Aorta (tissue), 5 donors: Measurements from ENCODE around the gene BACH2. TPM values are rescaled to one million over a fixed set of nuclear protein-coding genes. Genes with fewer than 3 reads are reported as not detected.
"Not testable (repeated sequence)": the region's sequence is repeated elsewhere in the genome, so short reads cannot be mapped to it uniquely, and the experiment has no call there.

Experiments used
- ATAC-seq: fragments of 200-7000 bp; cut with Tn5 transposase; one replicate; pipeline ENCODE4 v1.9.1; 2022; ENCODE audit warnings: moderate library complexity; ENCODE audit not compliant: low FRiP score
- DNase-seq, 2 donors: peaks; one replicate each; pipeline ENCODE4 v3.0.0-alpha.2; 2020
- H3K27ac ChIP-seq, 2 donors: one replicate each; pipeline ENCODE4 v1.5.1; 2013; ENCODE audit warnings: low read length in 2 of 2, mild to moderate bottlenecking in 2 of 2, moderate library complexity in 2 of 2, control low read depth in 1 of 2, inconsistent platforms in 1 of 2, low read depth in 1 of 2
- H3K27me3 ChIP-seq, 2 donors: one replicate each; pipeline ENCODE4 v1.6.1; 2013; ENCODE audit warnings: control low read depth in 1 of 2, low read length in 1 of 2, mild to moderate bottlenecking in 1 of 2, moderate library complexity in 1 of 2; ENCODE audit not compliant: insufficient read depth in 2 of 2, control insufficient read depth in 1 of 2
- H3K36me3 ChIP-seq, 2 donors: one replicate each; pipeline ENCODE4 v1.6.1; 2013; ENCODE audit warnings: control low read depth in 1 of 2, low read length in 1 of 2, mild to moderate bottlenecking in 1 of 2; ENCODE audit not compliant: insufficient read depth in 2 of 2, control insufficient read depth in 1 of 2
- H3K4me1 ChIP-seq, 2 donors: one replicate each; pipeline ENCODE4 v1.6.1; 2013; ENCODE audit warnings: low read length in 2 of 2, control low read depth in 1 of 2, mild to moderate bottlenecking in 1 of 2, moderate library complexity in 1 of 2; ENCODE audit not compliant: insufficient read depth in 2 of 2, control insufficient read depth in 1 of 2
- H3K4me3 ChIP-seq, 2 donors: one replicate each; pipeline ENCODE4 v1.5.1; 2013; ENCODE audit warnings: low read length in 2 of 2, control low read depth in 1 of 2, mild to moderate bottlenecking in 1 of 2
- H3K9me3 ChIP-seq: one replicate; pipeline ENCODE4 v1.6.1; 2013; ENCODE audit warnings: mild to moderate bottlenecking, low read length; ENCODE audit not compliant: control insufficient read depth
- WGBS, 2 donors: extraction: QIAGEN DNeasy Blood & Tissue Kit; methylation state at CpG; one replicate each; pipeline ENCODE4 v1.1.7; 2013; 5-methylcytosine and 5-hydroxymethylcytosine counted together
- intact Hi-C, 2 donors: fragments of 100-400 bp; cut with DNase I; formaldehyde crosslinking; loops; one replicate each; pipeline versions ENCODE4 v1.14.2 to v1.15.0; 2022
- polyA plus RNA-seq, 2 donors: library from polyadenylated mRNA; stranded (reverse); fragments of 200-250 nt; gene quantifications; one replicate each; pipeline ENCODE4 v1.2.3, GENCODE V29; 2013
- total RNA-seq, 2 donors: library from RNA; stranded (reverse); fragmentation: NEBNext Ultra II Directional; extraction: Animal tissue kit (Norgen Biotek cat#: 25700); gene quantifications; one replicate each; pipeline ENCODE4 v1.2.1, GENCODE V29; 2021
- donor health status: healthy with polysubstance abuse.
- donor health status: Bipolar disorder and iron deficiency.
- donor health status: DM: no; HTN: no; CAD: no.
- donor health status: DM: no; HTN: no; CAD: no.
- donor health status: DM: yes; HTN: yes; CAD: no.

The BACH2 gene
- total and polyA plus RNA-seq, 4 donors, result 0.36 to 22.2 (median 6.1) TPM

GRCh38 chr6:90033746-90034271, 262.8 kb downstream of the BACH2 start:
- H3K36me3 ChIP-seq, result no peaks in the 10 kb centered on the region
- intact Hi-C loops, result no loop called here
- H3K9me3 ChIP-seq, result no peaks in the 10 kb centered on the region
- no peak overlapping the region for H3K4me3 ChIP-seq
- ATAC-seq, result no peak
- 78 to 97% methylated on average over 3 of the region's 3 CpGs for WGBS, 2 donors
- H3K4me1 ChIP-seq, result peaks cover 0 to 1% of the 10 kb centered on the region in 2 donors
- DNase-seq, result no peak
- H3K27ac ChIP-seq, result no peak overlapping the region
- H3K27me3 ChIP-seq, result no peaks in the 10 kb centered on the region

- H3K27me3 ChIP-seq, DNase-seq, intact Hi-C loops, H3K4me1 ChIP-seq, H3K4me3 ChIP-seq, H3K9me3 ChIP-seq, H3K27ac ChIP-seq, ATAC-seq, H3K36me3 ChIP-seq: not testable (repeated sequence)
- 87 to 99% methylated on average over 5 of the region's 5 CpGs for WGBS, 2 donors
Observed at GRCh38 chr6:90032489-90033212, 264.0 kb downstream of the BACH2 start.

DNA sequence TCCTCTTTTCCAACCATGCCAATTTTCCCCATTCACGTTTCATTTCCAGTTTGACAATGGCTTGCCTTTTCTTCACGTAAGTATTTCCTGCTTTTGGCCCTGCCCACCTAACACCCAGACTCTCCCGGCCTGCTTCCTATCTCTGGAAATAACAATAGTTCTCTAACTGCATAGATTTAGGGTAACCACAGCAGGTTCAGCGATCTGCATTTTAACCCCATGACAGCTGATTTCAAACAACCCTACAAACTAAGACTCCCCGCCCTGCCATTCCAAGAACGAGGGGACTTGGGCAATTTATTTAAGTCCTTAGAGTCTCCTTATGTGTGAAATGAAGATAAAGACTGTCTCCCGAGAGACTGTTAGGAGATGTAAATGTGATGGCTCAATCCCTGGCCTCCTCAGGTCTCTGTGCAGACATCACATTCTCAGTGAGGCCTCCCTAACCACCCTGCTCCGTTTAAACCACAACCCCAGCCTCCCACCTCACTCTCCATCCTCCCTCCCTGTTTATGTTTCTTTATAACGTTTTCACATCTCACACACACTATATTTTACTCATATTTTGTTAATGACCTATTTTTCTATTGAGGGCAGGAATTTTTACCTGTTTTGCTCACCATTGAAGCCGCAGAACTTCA, 267.5 kb downstream of the BACH2 start:
- Histone ChIP-seq H3K27me3 (no peaks in the 10 kb centered on the region), H3K9me3 (no peaks in the 10 kb centered on the region), H3K4me3 (no peak overlapping the region), H3K27ac (no peak overlapping the region), H3K4me1 (no peaks in the 10 kb centered on the region), H3K36me3 (no peaks in the 10 kb centered on the region)
- DNase-seq, result no peak
- intact Hi-C loops, result no loop called here
- WGBS, 2 donors, result 76 to 85% methylated on average over 10 of the region's 10 CpGs
- no peak for ATAC-seq

DNA sequence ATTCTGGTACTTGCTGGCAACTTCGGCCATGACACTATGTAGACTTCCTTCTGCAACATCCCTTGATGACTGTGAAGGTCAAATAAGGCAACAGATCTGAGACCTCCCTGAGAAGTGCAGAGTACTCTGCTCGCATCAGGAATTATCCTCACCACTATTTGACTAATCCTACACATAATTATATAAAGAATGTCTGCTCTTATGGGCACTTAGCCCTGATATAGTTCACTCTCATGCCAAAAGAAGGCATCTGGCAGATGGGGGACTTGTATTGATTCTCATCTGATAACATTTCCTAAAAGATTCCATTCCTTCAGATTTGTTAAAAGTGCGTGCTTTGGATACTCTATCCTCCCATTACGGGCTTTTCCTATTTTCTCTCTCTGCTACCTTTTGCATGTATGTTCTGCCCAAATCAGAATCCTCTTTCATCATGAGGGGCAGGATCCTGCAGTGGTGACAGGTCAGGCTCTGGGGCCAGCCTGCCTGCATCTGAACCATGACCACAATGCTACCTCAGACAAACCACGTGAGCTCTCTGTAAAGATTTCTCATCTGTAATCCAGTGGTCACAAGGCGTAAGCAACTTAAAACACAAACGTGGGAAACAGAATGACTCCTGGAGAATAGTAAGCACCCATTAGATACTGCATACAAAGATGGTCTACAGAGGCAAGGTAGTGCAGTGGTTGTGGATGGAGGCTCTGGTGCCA, 268.4 kb downstream of the BACH2 start:
- no peaks in the 10 kb centered on the region for H3K36me3 ChIP-seq
- WGBS, 2 donors, result 94 to 95% methylated on average over 7 of the region's 7 CpGs
- intact Hi-C loops, result no loop called here
- H3K9me3 ChIP-seq, result no peaks in the 10 kb centered on the region
- no peaks in the 10 kb centered on the region for H3K27me3 ChIP-seq
- ATAC-seq (no peak), DNase-seq (no peak)
- no peak overlapping the region for H3K27ac ChIP-seq
- no peak overlapping the region for H3K4me3 ChIP-seq
- no peaks in the 10 kb centered on the region for H3K4me1 ChIP-seq

- Histone ChIP-seq H3K9me3 (no peaks in the 10 kb centered on the region), H3K36me3 (no peaks in the 10 kb centered on the region), H3K27ac (no peak overlapping the region), H3K4me1 (no peaks in the 10 kb centered on the region), H3K27me3 (no peaks in the 10 kb centered on the region), H3K4me3 (no peak overlapping the region)
- DNase-seq, result no peak
- WGBS, 2 donors, result 93 to 96% methylated on average over 1 of the region's 1 CpG
- intact Hi-C loops, result no loop called here
- ATAC-seq, result no peak
Observed at GRCh38 chr6:90026216-90026615, 270.4 kb downstream of the BACH2 start.

DNA sequence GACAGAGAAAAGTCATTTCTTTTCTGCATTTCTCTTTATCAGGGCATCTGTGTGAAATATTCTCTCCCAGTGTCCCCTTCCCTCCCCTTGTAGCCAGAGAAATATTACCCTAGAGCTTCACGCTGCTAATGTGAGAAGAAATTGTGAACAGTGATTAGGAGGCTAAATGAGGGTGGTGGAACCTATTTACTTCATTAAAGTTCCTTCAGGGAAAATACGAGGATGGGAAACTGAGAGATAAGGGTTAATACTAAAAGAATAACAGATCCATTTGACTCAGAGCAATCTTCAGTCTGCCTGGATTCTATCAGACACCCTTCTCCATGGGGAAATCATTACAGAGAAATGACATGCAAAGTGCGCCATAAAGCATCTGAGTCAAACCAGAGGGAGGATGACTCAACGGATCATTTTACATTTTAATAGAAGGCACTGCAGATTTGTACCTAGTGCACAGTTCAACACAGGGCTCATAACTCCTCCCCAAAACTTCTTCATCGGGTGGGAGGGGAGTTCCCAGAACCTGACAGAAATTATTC, 271.1 kb downstream of the BACH2 start:
- no peaks in the 10 kb centered on the region for H3K9me3 ChIP-seq
- no peak for DNase-seq
- H3K27me3 ChIP-seq, result no peaks in the 10 kb centered on the region
- intact Hi-C loops, result no loop called here
- WGBS, 2 donors, result 85% methylated on average over 5 of the region's 5 CpGs
- no peaks in the 10 kb centered on the region for H3K4me1 ChIP-seq
- no peak overlapping the region for H3K4me3 ChIP-seq
- no peak overlapping the region for H3K27ac ChIP-seq
- H3K36me3 ChIP-seq, result no peaks in the 10 kb centered on the region
- ATAC-seq, result peak; percentile 54

- Histone ChIP-seq H3K9me3 (no peaks in the 10 kb centered on the region), H3K27ac (no peak overlapping the region), H3K27me3 (no peaks in the 10 kb centered on the region), H3K36me3 (no peaks in the 10 kb centered on the region), H3K4me1 (no peaks in the 10 kb centered on the region), H3K4me3 (no peak overlapping the region)
- no peak for DNase-seq
- intact Hi-C loops, result no loop called here
- no peak for ATAC-seq
- 96 to 97% methylated on average over 6 of the region's 6 CpGs for WGBS, 2 donors
Observed at GRCh38 chr6:90024633-90025032, 272.0 kb downstream of the BACH2 start.

GRCh38 chr6:90021711-90022110, 274.9 kb downstream of the BACH2 start:
- Histone ChIP-seq H3K9me3 (no peaks in the 10 kb centered on the region), H3K27ac (no peak overlapping the region), H3K4me3 (no peak overlapping the region), H3K36me3 (no peaks in the 10 kb centered on the region), H3K27me3 (no peaks in the 10 kb centered on the region), H3K4me1 (no peaks in the 10 kb centered on the region)
- ATAC-seq (no peak), DNase-seq (no peak)
- intact Hi-C loops, result no loop called here
- 55% methylated on average over 2 of the region's 2 CpGs for WGBS, 2 donors
